ENCODE data around the gene GALNT7. TPM values are rescaled to one million over a fixed set of nuclear protein-coding genes. Genes with fewer than 3 reads are reported as not detected.

GALNT7 gene
- total RNA-seq, 1 experiment from 2014 or later = 16.8 TPM

- Mint-ChIP-seq H3K4me3 (ENCODE audit: unreplicated experiment) (no peak overlapping the region), H3K27ac (ENCODE audit: unreplicated experiment) (no peak overlapping the region)
These were observed 16.5 kb upstream of the GALNT7 start for GRCh38 chr4:173152104-173152503.

GRCh38 chr4:173153445-173153844, 15.2 kb upstream of the GALNT7 start:
- no peak for TF ChIP-seq CTCF (IDR thresholded peaks at IDR 0.05; ENCODE audit: insufficient read depth in 1 of 2, low read depth in 1 of 2, low read length in 1 of 2, severe bottlenecking in 1 of 2, unreplicated experiment in 1 of 2)
- Mint-ChIP-seq H3K36me3 (ENCODE audit: insufficient read depth, unreplicated experiment) (no peaks in the 10 kb centered on the region), H3K9me3 (ENCODE audit: unreplicated experiment) (no peaks in the 10 kb centered on the region), H3K4me1 (ENCODE audit: low read depth, unreplicated experiment) (no peaks in the 10 kb centered on the region), H3K27me3 (ENCODE audit: insufficient read depth, unreplicated experiment) (no peaks in the 10 kb centered on the region), H3K27ac (ENCODE audit: unreplicated experiment) (no peak overlapping the region), H3K4me3 (ENCODE audit: unreplicated experiment) (no peak overlapping the region)
- no peak for DNase-seq
- no peaks in the 10 kb centered on the region for H3K9me3 ChIP-seq
- BruUV-seq (replicated peaks) = no TSS peak
- H3K4me3 ChIP-seq (ENCODE audit: low read depth, low read length) = no peak overlapping the region
- ChIA-PET CTCF (no interaction called here), POLR2A (no interaction called here)
- H3K36me3 ChIP-seq (ENCODE audit: control insufficient read depth, insufficient read depth, low read length) = no peaks in the 10 kb centered on the region
- no peaks in the 10 kb centered on the region for H3K27me3 ChIP-seq (replicated peaks; ENCODE audit: control insufficient read depth, insufficient read depth, low read length)
- intact Hi-C loops (cut with micrococcal nuclease; ENCODE audit: unreplicated experiment) = no loop called here
- H3K4me1 ChIP-seq = no peaks in the 10 kb centered on the region

More at GRCh38 chr4:173152104-173152503, 16.5 kb upstream of the GALNT7 start:
- ChIA-PET POLR2A (no interaction called here), CTCF (no interaction called here)
- Histone ChIP-seq H3K36me3 (ENCODE audit: control insufficient read depth, insufficient read depth, low read length) (no peaks in the 10 kb centered on the region), H3K4me1 (no peaks in the 10 kb centered on the region), H3K9me3 (no peaks in the 10 kb centered on the region), H3K27me3 (replicated peaks; ENCODE audit: control insufficient read depth, insufficient read depth, low read length) (no peaks in the 10 kb centered on the region), H3K4me3 (ENCODE audit: low read depth, low read length) (no peak overlapping the region)
- DNase-seq = no peak
- TF ChIP-seq CTCF (IDR thresholded peaks at IDR 0.05; ENCODE audit: insufficient read depth in 1 of 2, low read depth in 1 of 2, low read length in 1 of 2, severe bottlenecking in 1 of 2, unreplicated experiment in 1 of 2) = no peak
- Mint-ChIP-seq H3K27me3 (ENCODE audit: insufficient read depth, unreplicated experiment) (no peaks in the 10 kb centered on the region), H3K9me3 (ENCODE audit: unreplicated experiment) (no peaks in the 10 kb centered on the region), H3K36me3 (ENCODE audit: insufficient read depth, unreplicated experiment) (no peaks in the 10 kb centered on the region), H3K4me1 (ENCODE audit: low read depth, unreplicated experiment) (no peaks in the 10 kb centered on the region)
- no TSS peak for BruUV-seq (replicated peaks)
- intact Hi-C loops (cut with micrococcal nuclease; ENCODE audit: unreplicated experiment) = no loop called here

- Histone ChIP-seq H3K9me3 (no peaks in the 10 kb centered on the region), H3K4me3 (ENCODE audit: low read depth, low read length) (no peak overlapping the region), H3K4me1 (no peaks in the 10 kb centered on the region), H3K36me3 (ENCODE audit: control insufficient read depth, insufficient read depth, low read length) (no peaks in the 10 kb centered on the region), H3K27me3 (replicated peaks; ENCODE audit: control insufficient read depth, insufficient read depth, low read length) (no peaks in the 10 kb centered on the region)
- Mint-ChIP-seq H3K9me3 (ENCODE audit: unreplicated experiment) (no peaks in the 10 kb centered on the region), H3K27me3 (ENCODE audit: insufficient read depth, unreplicated experiment) (no peaks in the 10 kb centered on the region), H3K36me3 (ENCODE audit: insufficient read depth, unreplicated experiment) (no peaks in the 10 kb centered on the region), H3K4me3 (ENCODE audit: unreplicated experiment) (no peak overlapping the region), H3K27ac (ENCODE audit: unreplicated experiment) (no peak overlapping the region), H3K4me1 (ENCODE audit: low read depth, unreplicated experiment) (no peaks in the 10 kb centered on the region)
- no peak for DNase-seq
- TF ChIP-seq CTCF (IDR thresholded peaks at IDR 0.05; ENCODE audit: insufficient read depth in 1 of 2, low read depth in 1 of 2, low read length in 1 of 2, severe bottlenecking in 1 of 2, unreplicated experiment in 1 of 2) = no peak
- POLR2A ChIA-PET = no interaction called here
- CTCF ChIA-PET = no interaction called here
- intact Hi-C loops (cut with micrococcal nuclease; ENCODE audit: unreplicated experiment) = no loop called here
- no TSS peak for BruUV-seq (replicated peaks)
These were observed 8.8 kb upstream of the GALNT7 start for GRCh38 chr4:173159791-173160190.

All from Caco-2 (cell line).